ENCODE measurements around the gene PRPS1L1.
A peak's percentile ranks its signal among the peaks of the same experiment; 100 is the strongest.

The PRPS1L1 gene

GRCh38 chr7:18027628-18028027 is at the start of gene PRPS1L1:
PRPS1L1 (minus strand) TSS chr7:18027846.
- DNase-seq: no peak

GRCh38 chr7:18076461-18076860 is 48.8 kb upstream of the PRPS1L1 start:
- DNase-seq: no peak

- DNase-seq: no peak
Measured at GRCh38 chr7:18068745-18069144, 41.1 kb upstream of the PRPS1L1 start.

GRCh38 chr7:18064242-18064838 is 36.7 kb upstream of the PRPS1L1 start:
- DNase-seq: peak; percentile 25

GRCh38 chr7:18063149-18063901 is 35.7 kb upstream of the PRPS1L1 start:
- DNase-seq: no peak

GRCh38 chr7:18059171-18059570 is 31.5 kb upstream of the PRPS1L1 start:
- DNase-seq: no peak

GRCh38 chr7:18053941-18054340 is 26.3 kb upstream of the PRPS1L1 start:
- no peak for DNase-seq

GRCh38 chr7:18053177-18053928 is 25.7 kb upstream of the PRPS1L1 start:
- DNase-seq: no peak

- DNase-seq: no peak
Measured at GRCh38 chr7:18049262-18049661, 21.6 kb upstream of the PRPS1L1 start.

- DNase-seq: no peak
Measured at GRCh38 chr7:18046601-18047000, 19.0 kb upstream of the PRPS1L1 start.

GRCh38 chr7:18045171-18045570 is 17.5 kb upstream of the PRPS1L1 start:
- DNase-seq: no peak

GRCh38 chr7:18041191-18041590 is 13.5 kb upstream of the PRPS1L1 start:
- no peak for DNase-seq

GRCh38 chr7:18040196-18040595 is 12.6 kb upstream of the PRPS1L1 start:
- DNase-seq: no peak

GRCh38 chr7:18038382-18038781 is 10.7 kb upstream of the PRPS1L1 start:
- no peak for DNase-seq

- no peak for DNase-seq
Measured at GRCh38 chr7:18037609-18038008, 10.0 kb upstream of the PRPS1L1 start.

- no peak for DNase-seq
Measured at GRCh38 chr7:18036783-18037182, 9.1 kb upstream of the PRPS1L1 start.

- DNase-seq: no peak
Measured at GRCh38 chr7:18030758-18031157, 3.1 kb upstream of the PRPS1L1 start.

GRCh38 chr7:18020138-18020715 is 7.4 kb downstream of the PRPS1L1 start:
- DNase-seq: no peak

GRCh38 chr7:18019555-18019954 is 8.1 kb downstream of the PRPS1L1 start:
- no peak for DNase-seq

GRCh38 chr7:18018296-18019215 is 9.1 kb downstream of the PRPS1L1 start:
- DNase-seq: no peak

- DNase-seq: no peak
Measured at GRCh38 chr7:18016547-18017444, 10.8 kb downstream of the PRPS1L1 start.

All from activated CD4-positive, alpha-beta T cell treated with anti-CD3 and anti-CD28 coated beads, Interleukin-2, Interleukin-6, amounts not matched to agents 100 ng/mL and 50 ng/mL, durations not matched to agents 16 hours and 8 hours (primary cell).